NCI-H82 treated with DMSO at 0.1 percent for 48 hours (cell line): ENCODE data around the gene FAM98B.
"Not testable (repeated sequence)": the region's sequence is repeated elsewhere in the genome, so short reads cannot be mapped to it uniquely, and the experiment has no call there.

Source experiments
- DNase-seq: peaks from one replicate; lab custom pipeline; 2025; ENCODE audit not compliant: unreplicated experiment; lab: John Stamatoyannopoulos, UW

The FAM98B gene

DNA sequence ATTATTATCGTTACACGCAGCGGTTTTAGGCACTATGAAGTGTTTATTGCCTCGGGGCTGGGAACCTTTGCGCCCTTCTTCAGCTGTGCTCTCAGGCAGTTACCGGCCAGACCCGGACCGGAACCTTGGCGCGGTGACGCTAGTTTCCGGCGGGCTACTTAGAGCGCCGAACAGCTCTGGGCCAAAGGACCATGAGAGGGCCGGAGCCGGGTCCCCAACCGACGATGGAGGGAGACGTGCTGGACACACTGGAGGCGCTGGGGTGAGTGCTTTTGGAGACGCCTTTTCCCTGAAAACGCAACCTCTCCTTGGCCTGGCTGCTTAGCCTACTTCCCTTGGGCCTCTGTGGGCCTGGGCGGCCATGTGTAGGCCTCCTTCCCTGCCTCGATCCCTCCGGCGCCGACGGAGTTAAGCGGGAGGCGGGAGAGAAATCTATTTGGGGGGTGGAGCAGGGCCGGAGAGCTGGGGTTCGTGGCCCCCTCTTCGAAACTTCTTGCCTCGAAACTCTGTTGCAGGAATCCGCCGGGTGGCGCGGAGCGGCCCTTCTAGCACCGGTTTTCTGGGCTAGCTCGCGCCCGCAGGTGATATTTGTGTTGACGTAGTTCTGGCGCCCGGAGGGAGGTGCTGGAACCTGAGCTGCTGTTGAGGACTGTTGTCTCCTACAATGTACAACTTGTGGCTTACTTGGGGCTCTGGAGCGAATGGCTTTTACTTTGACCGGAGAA is at the start of gene FAM98B:
Gene FAM98B (plus strand): TSS at position 157 of the 725 bp plus-strand sequence. CDS start 35 bp downstream, at position 192.
- DNase-seq, result peak; percentile 26

DNA sequence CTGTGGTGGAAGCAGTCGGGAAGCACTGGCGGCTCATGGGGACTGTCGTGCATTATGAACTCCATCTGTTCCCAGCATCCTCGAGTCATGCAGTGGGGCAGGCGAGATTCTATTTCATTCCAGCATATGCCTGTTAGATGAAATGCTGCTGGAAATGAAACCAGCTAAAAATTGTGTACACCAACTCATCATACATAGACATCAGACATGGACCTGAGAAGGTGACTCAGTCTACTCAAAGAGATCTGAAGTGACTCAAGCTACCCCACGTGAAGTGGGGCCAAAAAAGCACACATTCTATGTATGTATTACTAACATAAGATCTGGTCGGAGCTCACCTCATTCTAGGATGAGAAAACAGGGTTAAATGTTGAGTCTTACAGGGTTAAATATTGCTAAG is 47.5 kb upstream of the FAM98B start:
- no peak for DNase-seq

DNA sequence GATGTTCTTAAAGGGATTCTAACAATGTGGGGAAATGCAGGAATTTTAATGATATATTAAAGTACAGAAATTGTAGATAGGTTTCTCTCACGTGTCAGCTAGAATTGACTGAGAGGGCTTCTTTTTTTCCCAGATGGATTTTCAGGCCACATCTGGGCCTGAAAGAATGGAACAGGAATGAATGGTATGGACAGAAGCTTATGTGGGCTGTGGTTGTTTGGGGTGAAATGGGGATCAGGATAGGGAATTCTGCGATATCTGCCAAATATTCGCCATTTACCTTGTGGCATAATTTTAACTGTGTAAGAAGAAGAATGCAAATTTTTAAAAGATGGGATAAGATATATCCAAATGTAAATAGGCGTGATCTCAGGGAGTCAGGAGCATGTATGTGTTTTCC is 45.4 kb upstream of the FAM98B start:
- DNase-seq, result no peak

DNA sequence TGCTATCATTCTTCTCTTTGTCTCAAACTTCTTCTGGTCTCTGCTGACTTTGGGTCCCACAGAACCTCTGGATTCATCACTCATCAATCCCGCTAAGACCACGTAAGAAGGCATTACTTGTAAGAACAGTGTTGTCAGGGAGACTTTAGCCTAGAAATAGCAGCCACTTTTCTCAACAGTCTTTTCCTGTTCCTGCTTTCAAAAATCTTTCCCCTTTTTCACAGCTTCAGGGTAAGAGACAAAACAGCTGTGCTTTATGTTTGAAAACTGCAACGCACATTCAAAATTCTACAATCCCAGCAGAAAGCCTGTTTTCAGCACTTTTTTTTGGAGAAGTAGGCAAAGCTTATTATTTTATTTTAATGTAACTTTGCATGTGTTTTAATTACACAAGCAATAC is 42.0 kb upstream of the FAM98B start:
- DNase-seq, result no peak

DNA sequence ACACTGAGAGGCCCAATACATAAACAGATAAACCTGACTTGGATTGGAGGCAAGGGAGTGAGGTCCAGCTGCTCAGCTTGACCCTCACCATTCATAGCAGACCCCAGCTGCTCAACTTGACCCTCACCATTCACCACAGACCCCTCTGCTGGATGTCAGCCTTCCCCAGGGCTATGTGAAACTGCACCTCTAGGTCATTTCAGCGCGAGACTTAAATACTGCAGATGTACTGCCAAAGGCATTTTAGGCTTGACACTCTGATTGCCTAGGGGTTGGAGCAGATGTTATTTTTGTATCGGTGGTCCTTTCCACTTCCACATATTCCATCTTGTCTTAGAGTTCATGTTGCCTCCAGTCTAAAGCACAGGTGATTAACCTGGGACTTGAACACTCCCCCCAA is 41.5 kb upstream of the FAM98B start:
- DNase-seq, result no peak

DNA sequence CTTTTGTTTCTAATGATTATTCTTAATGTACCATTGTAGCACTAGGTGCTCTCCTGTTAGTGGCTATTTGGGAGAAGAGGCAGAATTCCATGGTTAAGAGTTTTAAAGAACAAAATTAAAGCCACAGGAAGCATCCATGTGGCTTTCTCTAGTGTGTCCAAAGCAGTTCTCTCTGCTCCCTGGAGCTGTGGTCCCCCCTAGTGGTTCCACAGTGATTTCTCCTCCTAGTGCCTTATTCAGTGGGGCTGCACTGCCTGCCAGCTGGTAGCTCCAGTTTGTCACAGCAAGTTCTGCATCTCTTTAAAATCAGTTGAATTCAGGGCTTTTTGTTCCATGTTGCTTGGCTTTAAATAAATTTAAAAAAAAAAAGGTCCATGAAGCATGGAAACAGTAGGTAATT is 39.6 kb upstream of the FAM98B start:
- no peak for DNase-seq

DNA sequence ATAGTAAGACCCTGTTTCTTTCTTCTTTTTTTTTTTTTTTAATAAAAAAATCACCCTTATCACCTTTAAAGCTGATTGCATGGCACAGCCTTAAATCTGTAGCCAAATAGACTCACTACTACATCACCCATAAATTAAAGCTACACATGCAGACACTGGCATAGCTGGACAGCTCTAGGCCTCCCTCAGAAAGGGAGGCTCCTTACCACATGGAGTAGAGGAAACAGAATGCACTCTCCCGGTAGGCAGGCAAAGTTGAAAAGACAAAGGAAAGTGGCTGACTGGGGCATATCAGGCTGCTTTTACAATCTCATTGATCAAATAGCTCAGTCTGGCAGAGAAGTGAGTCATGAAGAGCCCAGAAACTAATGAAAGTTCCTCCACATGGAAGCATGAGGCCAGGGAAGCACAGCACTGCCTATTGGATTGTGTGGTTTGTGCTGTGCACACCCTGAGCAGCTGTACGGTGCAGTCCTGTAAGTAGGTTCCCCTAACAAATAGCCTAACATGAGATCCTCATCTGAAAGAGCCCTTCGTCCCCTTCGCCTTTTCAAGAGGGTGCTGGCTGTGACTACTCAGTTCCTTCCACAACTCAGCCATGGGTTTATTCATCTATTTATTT is 32.7 kb upstream of the FAM98B start:
- DNase-seq, result no peak

DNA sequence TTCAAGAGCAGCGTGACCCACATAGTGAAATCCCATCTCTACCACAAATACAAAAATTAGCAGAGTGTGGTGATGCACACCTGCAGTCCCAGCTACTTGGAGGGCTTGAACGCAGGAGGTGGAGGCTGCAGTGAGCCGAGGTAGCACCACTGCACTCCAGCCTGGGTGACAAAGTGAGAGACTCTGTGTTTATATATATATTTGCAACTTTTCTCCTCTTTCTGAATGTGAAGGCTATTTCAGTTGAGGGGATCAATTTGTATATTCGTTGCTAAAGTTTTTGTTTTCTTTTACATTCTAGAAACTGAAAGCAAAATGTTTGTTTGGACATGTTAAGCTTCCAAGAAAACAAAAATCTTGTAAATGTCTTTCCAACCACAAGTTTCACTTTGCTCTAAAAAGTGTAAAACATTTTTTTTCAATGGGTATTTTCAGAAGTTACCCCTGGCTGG is 29.8 kb upstream of the FAM98B start:
- no peak for DNase-seq

DNA sequence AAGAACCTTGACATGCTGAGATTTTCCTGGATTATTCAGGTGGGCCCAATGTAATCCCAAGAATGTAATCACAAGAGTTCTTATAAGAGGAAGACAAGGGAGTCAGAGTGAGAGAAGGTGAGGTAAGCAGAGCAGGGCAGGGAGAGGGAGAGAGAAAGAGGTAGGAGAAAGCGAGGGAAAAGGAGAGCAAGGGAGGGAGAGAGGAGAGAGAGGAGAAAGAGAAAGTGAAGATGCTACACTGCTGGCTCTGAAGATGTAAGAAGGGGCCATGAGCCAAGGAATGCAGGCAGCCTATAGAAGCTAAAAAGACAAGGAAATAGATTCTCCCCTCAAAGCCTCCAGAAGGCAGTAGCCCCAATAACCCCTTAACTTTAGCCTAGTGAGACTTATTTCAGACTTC is 28.7 kb upstream of the FAM98B start:
- DNase-seq, result no peak

DNA sequence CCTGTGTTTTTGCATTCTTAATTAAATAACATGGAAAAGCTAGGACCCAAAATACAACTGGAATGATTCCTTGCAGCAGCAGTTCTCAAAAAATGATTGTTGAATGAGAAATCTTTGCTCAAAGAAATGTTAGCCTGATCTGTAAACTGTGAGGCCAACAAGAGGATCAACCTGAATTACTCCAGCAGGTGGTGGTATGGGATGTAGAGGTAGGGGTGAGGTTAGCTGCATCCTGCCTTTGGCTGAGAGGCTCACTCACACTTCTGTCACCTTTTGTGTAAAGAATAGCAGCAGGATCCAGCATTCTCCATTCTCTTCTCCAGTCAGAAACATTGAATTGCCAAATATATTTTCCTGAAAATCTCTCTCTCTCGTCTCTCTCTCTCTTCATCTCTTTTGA is 26.5 kb upstream of the FAM98B start:
- DNase-seq, result no peak

DNA sequence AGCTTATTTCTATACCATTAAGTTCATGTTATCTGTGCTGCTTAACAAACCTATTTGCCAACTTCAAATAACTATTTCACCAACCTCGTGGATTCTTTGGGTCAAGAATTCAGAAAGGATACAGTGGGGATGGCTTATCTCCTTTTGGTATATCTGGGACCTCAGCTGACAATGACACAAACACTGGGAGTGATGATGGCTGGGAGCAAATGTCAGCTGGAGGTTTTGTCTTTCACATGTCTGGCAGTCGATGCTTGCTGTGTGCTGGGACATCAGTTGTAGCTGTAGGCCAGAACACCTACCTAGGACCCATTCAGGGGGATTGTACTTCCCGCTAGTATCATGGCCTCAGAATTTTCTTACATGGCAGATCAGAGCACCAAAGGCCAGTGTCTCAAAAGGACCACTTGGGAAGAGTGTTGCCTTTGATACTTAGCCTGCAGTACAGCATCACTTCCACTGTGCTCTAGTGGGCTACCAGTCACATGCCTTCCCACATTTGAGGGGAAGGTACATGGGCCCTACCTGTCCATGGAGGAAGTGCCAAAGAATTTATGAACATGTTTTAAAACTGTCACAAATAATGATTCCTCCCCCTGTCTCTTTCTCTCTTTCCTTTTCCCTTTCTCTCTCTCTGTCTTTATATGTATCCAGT is 23.7 kb upstream of the FAM98B start:
- DNase-seq, result no peak

DNA sequence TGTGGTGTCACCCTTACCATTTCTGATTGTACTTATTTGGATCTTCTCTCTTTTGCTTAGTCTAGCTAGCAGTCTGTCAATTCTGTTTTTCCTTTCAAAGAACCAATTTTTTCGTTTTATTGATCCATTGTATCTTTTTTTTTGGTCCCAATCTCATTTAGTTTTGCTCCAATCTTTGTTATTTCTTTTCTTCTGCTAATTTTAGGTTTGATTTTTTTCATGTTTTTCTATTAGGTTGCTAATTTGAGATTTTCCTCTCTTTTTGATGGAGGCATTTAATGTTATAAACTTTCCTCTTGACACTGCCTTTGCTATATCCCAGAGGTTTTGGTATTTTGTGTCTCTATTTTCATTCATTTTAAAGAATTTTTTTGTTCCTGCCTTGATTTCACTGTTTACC is 16.9 kb upstream of the FAM98B start:
- DNase-seq, result no peak

DNA sequence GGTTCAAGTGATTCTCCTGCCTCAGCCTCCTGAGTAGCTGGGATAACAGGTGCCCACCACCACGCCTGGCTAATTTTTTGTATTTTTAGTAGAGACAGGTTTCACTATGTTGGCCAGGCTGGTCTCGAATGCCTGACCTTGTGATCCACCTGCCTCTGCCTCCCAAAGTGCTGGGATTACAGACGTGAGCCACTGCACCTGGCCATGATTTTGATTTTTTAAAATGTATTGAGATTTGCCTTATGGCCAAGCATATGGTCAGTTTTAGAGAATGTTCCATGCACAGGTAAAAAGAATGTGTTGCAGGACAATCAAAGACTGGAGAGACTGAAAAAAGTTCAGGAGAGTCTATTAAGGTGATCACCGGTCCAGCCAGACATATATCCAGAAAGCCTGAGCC is 16.3 kb upstream of the FAM98B start:
- DNase-seq, result not testable (repeated sequence)

DNA sequence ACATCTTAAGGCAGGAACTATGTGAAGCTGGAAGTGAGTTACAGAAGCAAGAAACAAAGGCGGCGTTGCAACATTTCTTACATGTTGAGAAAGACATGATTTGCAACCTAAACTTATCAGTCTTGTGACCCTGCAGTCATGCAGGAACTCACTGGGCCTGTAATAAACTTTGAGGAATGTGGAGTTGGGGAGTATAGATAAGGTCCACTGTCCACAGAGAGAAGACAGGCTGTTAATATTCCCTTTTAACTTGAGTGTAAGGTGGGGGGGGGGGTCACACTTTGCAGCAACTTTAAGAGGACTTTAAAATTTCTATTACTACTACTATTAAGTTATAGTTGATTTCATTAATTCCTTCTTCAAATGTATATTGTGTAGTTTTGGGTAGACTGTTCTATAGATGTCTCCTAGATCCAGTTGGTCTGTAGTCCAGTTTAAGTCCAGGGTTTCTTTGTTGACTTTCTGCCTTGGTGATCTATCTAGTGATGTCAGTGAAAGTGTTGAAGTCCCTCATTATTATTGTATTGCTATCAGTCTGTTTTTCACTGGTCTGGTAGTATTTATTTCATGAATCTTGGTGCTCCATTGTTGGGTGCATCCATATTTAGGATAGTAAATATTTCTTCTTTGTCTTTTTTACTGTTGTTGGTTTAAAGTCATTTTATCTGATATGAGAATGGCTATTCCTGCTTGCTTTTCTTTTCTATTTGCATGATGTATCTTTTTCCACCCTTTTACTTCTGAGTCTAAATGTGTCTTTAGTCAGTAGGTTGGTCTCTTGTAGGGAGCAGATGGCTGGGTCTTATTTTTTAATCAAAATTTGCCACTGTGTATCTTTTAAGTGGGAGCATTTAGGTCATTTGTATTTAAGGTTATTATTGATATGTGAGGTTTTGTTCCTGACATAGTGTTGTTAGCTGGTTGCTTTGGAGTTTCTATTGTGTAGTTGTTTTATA is 15.6 kb upstream of the FAM98B start:
- DNase-seq, result no peak

DNA sequence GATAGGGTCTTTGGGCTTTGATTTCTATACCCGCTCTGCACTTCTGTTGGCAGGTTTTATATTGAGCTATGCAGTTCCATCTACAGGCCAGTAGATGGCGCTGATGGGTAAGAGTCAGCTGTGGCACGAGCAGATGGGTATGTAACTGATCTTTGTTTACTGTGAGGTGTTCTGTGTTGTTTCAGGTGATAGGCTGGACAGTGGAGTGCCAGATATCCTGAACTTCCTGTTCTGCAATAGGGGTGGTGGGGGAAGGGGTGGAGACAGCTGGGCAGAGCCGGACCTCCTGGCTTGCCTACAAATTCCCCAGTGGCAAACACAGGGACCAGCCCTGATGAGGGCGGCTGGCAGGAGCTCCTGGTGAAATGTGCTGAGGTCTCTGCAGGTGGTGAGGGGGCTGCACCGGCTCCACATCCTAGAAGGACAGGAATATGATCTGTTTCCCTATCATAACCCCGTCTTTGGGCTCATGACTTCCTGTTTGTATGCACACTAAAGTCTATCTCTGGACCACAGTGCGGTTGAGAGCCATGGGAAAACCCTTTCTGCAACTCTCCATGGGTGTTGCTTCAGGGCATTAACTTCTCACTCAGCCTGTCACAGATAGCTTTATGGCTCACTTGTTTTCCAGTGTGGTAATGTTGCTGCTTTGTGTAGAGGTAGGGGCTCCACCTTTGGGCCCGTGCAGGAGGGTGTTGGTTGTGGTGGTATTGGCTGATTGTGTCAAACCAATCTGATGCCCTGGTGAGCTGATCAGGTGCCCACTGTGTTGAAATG is 13.4 kb upstream of the FAM98B start:
- DNase-seq, result peak; percentile 81

DNA sequence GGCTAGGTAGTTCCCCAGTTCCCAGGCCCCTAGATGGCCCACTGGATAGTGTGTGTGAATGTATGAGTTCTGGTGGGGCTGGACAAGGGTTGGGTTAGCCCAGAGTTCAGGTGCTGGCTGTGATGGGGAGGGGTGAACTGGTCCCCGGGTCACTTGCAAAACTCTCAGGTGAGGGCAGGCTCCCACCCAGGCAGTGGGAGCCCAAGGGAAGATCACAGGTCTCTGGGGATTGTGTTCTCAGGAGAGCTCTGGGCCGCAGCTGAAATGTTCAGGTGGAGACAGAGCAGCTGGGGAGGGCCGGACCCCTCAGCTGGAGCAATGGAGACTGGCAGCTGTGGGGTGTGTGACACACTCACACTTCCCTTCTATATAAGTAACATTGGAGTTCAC is 12.8 kb upstream of the FAM98B start:
- DNase-seq, result no peak

DNA sequence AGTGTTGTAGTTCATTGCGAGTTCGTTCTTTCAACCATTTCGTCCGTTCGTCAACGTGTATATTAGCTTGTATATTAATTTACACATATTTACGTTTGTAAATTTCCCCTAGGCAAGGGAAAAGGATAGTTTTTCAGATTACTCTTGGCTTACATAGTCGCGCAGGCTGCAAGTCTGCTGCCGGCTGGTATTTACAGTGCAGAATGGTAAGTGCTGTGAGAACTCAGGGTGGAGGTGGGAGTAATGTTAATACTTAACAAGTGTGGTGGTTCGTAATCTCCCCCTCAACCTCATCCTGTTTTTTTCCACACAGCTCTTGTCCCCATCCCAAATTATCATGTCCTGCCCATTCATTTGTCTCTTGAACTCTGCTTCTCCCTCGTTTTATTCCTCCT is 766 bp downstream of the FAM98B start:
- DNase-seq, result no peak

DNA sequence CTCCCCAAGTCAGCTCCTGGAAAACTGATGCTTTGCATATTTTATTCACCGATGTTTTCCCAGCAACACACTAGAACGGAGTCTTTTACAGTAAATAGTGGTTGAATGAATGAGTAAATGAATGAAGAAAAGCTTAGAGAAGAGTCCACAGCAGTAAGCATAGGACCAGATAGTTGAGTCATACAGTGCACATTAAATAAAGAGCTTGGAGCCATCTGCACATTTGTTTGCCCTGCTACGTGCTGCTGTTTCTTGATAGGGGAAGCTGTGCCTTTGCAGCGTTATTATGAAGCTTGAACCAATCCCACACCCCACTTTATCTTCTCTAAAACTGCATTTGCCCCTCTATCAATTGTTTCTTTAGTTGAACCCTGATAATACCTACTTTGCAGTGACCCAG is 1.2 kb downstream of the FAM98B start:
- no peak for DNase-seq

DNA sequence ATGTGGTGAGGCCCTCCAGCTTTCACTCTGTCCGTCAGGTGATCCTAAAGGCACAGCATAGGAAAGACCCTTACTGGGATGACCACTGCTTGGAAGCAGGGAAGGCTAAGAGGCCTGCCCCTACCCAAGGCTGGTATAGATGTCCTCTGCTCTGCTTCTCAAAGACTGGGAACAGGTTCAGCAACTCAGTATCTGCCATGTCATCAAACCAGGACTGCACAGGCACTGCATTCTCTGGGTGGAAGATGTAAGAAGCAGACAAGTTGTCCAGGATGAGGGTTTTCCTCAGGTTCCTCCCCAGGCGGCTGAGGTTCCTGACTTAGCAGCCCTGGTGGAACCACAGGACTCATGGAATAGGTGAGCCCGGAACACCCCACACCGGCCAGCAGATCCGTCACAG is 4.7 kb downstream of the FAM98B start:
- no peak for DNase-seq

DNA sequence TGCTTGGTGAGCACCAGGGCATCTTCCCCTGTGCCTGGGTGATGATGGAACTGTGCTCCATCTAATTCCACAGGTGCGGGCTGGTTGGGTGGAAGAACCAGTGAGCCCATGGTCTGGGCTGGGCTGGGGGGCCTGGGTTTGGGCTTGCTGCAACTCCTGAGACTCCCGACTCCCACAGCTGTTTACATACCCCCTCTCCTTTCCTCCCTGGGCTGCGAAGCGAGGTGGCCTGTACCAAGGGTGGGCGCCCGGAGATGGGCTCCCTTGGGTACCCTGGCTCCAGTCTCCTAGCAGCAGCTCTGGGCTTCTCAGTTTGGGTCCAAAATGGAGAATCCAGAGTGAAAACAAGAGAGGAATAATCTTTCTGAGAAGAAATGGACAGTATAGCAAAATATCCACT is 5.6 kb downstream of the FAM98B start:
- DNase-seq, result no peak

DNA sequence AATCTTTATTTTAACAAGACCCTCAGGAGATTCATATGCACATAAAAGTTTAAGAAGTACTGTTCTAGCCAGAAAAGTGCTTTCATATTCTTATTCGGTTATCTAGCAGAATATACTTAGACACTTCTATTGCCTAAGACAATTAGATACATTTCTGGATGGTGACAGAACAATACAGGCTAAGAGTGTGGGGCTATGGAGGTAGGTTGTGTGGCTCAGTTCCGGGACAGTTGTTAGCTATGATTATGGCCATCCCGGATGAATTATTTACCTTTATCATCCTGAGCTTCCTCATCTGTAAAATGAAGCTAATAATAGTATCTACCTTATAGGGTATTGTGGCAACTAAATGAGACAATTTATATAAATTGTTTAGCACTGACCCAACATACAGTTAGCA is 6.6 kb downstream of the FAM98B start:
- no peak for DNase-seq
